PFSK-1 (cell line): ENCODE measurements around the gene TOGARAM2.

Experiments used
- FOXP2 ChIP-seq: optimal IDR thresholded peaks from 2 replicates; pipeline ENCODE3; 2011; ENCODE audit warnings: borderline replicate concordance, control low read depth, inconsistent platforms; ENCODE audit not compliant: insufficient read depth; ENCODE audit errors: extremely low read length, extremely low read depth
- POLR2AphosphoS5 ChIP-seq: IDR thresholded peaks from 2 replicates; pipeline ENCODE4 v1.6.1; 2012; ENCODE audit warnings: low read depth, mild to moderate bottlenecking, control low read depth, low read length, moderate library complexity
- REST ChIP-seq, 2 experiments: IDR thresholded peaks; 2 replicates each; pipeline versions ENCODE4 v1.6.1 to v1.8.0; 2011 to 2012; ENCODE audit warnings: low read depth in 2 of 2, low read length in 2 of 2, control low read depth in 1 of 2, inconsistent platforms in 1 of 2, mild to moderate bottlenecking in 1 of 2, moderate library complexity in 1 of 2; ENCODE audit not compliant: insufficient read depth in 1 of 2

- TF ChIP-seq REST (IDR thresholded peaks at IDR 0.05; ENCODE audit: insufficient read depth in 1 of 2, low read depth in 2 of 2, low read length in 2 of 2) = no peak
- TF ChIP-seq POLR2AphosphoS5 = no peak
- no peak for TF ChIP-seq FOXP2
Measured at GRCh38 chr2:29050591-29050990, 69.5 kb downstream of the TOGARAM2 start.
